Neural progenitor cell (in vitro differentiated cells): ENCODE results near the gene WIZ.

ENCODE experiments used
- CTCF ChIP-seq: fragments of 200-600 bp; sonication (generic); IDR thresholded peaks from 2 replicates; pipeline ENCODE4 v1.5.1; 2017; ENCODE audit warnings: antibody characterized with exemption, mild to moderate bottlenecking
- EZH2 ChIP-seq: fragments of 200-600 bp; sonication (generic); IDR thresholded peaks from 2 replicates; pipeline ENCODE4 v1.6.1; 2017; ENCODE audit warnings: antibody characterized with exemption, mild to moderate bottlenecking, moderate library complexity
- EZH2phosphoT487 ChIP-seq: fragments of 200-600 bp; sonication (generic); IDR thresholded peaks from 2 replicates; pipeline ENCODE4 v1.6.1; 2017; ENCODE audit warnings: antibody characterized with exemption

- TF ChIP-seq EZH2phosphoT487 (peak; percentile 70), EZH2 (peak; percentile 90), CTCF (no peak)
Observed at GRCh38 chr19:15456871-15457700, 7.3 kb upstream of the WIZ start.
